GM20431 (cell line): ENCODE results near the gene MUC22.

Experiments used
- in situ Hi-C: fragments of 300-500 bp; cut with MseI, MboI; formaldehyde crosslinking; loops from one replicate; pipeline ENCODE4 v1.15.0; 2020; ENCODE audit warnings: low sequenced_read_pairs; ENCODE audit not compliant: unreplicated experiment

Gene MUC22

DNA sequence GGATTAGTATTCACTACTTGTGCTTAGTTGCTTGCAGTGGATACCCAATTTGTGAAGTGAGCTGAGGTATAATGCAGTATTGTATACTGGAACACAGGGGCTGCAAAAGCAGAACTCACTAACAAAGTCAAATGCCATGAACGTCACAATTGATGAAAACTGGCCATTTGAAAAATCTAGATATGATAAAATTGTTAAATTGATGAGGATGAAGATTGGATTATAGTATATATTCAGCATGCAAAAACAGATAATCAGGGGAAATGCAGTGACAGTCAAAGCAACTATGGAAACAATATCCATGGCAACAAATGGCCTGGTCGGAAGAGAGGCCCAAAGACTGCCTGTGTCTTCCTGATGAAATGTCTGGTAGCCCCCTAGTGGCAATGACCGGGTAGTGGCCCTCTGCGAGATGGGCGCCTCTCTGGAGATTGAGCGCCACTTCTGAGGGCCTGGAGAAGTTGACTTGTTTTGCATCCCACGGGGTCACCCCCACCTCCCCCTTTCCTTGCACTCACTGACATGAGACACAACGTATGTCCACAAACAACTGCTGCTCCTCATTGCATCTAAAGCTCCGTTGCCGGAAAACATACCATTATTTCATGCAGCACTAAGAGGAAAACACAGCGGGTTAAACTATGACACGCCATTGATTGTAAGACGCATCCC is 58.5 kb downstream of the MUC22 start:
- in situ Hi-C loops = loop anchor here (25.0 kb wide), 1 partner anchor 232 kb away; no protein-coding TSS in a partner anchor

DNA sequence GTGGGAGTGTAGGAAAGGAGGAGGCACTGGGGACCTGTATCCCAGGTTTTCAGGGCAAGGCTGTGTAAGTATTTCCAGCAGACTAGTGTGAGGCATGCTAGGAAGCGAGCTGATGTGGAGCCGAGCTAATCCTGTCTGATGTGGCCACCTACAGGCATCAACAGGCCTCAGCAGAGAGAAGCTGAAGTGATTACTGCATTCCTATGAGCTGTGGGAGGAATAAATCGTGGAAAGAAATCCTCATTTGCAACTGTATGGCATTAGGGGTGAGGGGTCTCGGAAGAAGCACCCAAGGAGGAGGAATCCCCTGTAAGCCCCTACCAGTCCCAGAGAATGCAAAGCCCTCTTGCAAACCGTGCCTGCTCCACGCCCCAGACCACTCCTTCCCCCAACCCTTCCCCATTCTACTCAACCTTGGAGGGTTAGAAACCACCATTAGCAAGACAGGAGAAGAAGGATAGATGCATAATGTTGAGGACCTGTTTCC is 60.5 kb downstream of the MUC22 start:
- in situ Hi-C loops = loop anchor here (10.0 to 25.0 kb wide), 2 partner anchors 146 to 233 kb away; no protein-coding TSS in a partner anchor

DNA sequence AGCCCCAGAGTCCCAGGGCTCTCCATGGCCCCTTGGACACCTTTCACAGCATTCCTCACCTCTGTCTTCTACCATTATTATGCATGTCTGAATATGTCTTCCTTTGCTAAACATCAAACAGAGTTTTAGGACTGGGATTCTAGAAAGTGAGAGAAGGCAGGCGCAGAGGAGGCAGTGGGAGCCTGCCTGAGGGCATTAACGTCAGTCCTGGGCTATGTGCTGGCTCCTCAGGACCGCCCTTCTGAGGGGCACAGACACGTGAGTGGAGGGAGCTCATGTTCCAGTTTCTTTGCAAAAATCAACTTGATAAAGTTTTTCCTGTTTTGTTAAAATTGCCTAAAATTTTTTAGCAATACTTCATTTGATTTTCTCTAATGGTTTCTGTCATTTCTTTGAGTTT is 64.1 kb downstream of the MUC22 start:
- in situ Hi-C loops = loop anchor here (10.0 to 25.0 kb wide), 2 partner anchors 150 to 237 kb away; no protein-coding TSS in a partner anchor

DNA sequence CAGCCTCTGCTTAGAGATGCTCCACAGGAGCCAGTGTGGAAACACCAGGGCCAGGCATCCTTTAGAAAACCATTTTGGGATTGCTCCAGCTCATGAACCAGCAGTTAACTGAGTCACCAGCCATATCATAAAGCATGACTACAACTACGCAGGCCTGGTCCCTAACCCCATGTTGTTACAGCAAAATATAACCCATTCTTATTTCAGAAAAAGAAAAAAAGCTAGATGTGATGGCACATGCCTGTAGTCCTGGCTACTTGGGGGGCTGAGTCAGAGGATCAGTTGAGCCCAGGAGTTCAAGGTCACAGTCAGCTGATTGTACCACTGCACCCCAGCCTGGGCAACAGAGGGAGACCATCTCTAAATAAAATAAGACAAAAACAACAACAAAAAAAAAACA is 65.3 kb downstream of the MUC22 start:
- in situ Hi-C loops = loop anchor here (10.0 kb wide), 1 partner anchor 151 kb away; no protein-coding TSS in a partner anchor

DNA sequence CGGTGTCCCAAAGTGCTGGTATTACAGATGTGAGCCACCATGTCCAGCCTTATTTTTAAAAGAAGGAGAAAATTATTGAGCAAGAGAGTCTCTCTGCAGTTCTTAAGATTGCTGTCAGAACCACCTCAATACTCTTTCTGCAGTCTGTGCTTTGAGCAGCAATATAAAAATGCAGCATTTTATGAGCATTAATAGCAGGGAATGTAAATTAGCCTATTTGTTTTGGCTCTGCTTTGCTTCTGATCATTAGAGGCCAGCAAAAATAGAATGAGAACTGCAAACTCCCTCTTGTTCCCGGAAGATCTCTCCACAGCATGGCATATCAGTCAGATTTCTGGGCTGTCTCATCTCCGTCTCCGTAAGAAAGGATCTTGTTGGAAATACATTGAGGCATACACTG is 66.3 kb downstream of the MUC22 start:
- in situ Hi-C loops = loop anchor here (10.0 kb wide), 1 partner anchor 152 kb away; no protein-coding TSS in a partner anchor

DNA sequence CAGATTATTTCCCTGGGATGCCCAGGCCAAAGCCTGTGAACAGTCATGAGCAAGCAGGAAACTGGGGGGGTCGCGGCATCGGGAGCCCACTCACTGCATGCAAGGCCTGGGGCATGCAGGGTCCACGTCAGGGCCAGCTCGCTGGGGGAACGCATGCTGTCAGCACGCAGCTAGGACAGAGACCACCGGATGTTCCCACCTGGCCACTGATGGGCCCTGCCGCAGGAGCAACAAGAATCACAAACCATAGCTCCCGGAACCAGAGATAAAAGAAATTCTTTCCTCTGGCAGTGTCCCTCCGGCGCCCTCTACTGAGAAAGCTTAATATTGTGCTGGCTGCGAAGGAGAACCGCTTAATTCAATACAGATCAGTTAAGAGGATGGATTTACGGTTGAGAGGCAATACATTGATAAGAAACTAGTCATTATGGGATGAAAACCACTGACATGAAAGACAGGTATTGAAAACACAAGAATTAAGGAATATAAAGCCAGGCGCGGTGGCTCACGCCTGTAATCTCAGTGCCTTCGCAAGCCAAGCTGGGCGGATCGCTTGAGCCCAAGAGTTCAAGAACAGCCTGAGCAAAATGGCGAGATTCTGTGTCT is 69.5 kb downstream of the MUC22 start:
- in situ Hi-C loops = loop anchor here (10.0 kb wide), 1 partner anchor 155 kb away; no protein-coding TSS in a partner anchor

DNA sequence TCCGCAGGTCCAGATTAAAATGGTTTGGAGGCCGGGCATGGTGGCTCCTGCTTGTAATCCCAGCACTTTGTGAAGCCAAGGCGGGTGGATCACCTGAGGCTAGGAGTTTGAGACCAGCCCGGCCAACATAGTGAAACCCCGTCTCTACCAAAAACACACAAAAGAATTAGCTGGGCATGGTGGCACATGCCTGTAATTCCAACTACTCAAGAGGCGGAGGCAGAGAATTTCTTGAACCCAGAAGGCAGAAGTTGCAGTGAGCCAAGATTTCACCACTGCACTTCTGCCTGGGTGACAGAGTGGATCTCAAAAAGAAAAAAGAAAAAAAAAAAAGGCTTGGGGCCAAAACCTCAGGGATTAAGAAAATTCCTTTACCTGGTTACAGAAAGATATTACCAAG is 71.6 kb downstream of the MUC22 start:
- in situ Hi-C loops = no loop called here

DNA sequence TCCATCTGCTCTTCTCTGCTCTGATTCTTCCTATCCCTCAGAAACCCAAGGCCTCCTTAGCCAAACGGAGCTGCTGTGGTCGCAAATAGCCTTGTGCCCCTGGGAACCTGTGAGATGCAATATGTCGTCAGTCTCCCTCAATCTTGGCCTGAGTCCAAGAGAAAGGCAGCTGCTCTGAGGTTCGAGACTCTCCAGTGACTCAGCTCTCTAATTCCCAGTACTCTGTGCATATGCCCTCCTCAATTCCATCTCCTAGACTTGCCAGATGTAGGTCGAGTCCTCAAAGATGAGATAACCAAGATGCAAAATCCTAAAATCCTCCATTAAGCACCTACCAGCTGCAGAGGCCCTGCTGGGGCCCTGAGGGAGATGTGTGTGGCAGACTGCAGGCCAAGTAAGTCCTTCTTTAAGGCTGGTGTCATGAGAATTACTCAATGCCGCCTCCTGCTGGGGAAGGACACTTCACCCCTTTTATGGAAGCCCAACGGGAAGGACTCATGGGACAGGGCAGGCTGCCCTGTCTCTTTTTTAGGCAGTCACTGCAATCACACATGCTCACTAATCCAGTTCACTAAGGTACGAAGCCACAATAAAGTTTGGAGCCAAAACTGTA is 73.6 kb downstream of the MUC22 start:
- in situ Hi-C loops = no loop called here
